Lower lobe of right lung (tissue), 2 donors: ENCODE results near the gene ZFP57. TPM values are rescaled to one million over a fixed set of nuclear protein-coding genes. Genes with fewer than 3 reads are reported as not detected.
"Not testable (repeated sequence)": the region's sequence is repeated elsewhere in the genome, so short reads cannot be mapped to it uniquely, and the experiment has no call there.

Experiments used
- ATAC-seq, 2 donors: fragments of 200-7000 bp; cut with Tn5 transposase; one replicate each; pipeline ENCODE4 v1.9.1; 2020 to 2022; ENCODE audit warnings: mild to moderate bottlenecking in 2 of 2, moderate library complexity in 2 of 2
- DNase-seq: peaks from one replicate; pipeline ENCODE4 v3.0.0-alpha.2; 2020
- H3K27ac ChIP-seq: fragments of 200-600 bp; one replicate; pipeline ENCODE4 v1.8.0; 2022
- H3K27me3 ChIP-seq: fragments of 200-600 bp; one replicate; pipeline ENCODE4 v1.8.0; 2022; ENCODE audit warnings: low read depth
- H3K36me3 ChIP-seq: fragments of 200-600 bp; one replicate; pipeline ENCODE4 v1.8.0; 2022; ENCODE audit warnings: mild to moderate bottlenecking
- H3K4me1 ChIP-seq: fragments of 200-600 bp; one replicate; pipeline ENCODE4 v1.8.0; 2022
- H3K4me3 ChIP-seq: fragments of 200-600 bp; one replicate; pipeline ENCODE4 v1.8.0; 2022; ENCODE audit warnings: mild to moderate bottlenecking
- H3K9me3 ChIP-seq: fragments of 200-600 bp; one replicate; pipeline ENCODE4 v1.8.0; 2022
- intact Hi-C: fragments of 100-400 bp; cut with DNase I; formaldehyde crosslinking; loops from one replicate; pipeline ENCODE4 v1.11.0; 2022
- total RNA-seq: library from RNA; stranded (reverse); fragmentation: NEBNext Ultra II Directional; extraction: Animal tissue kit (Norgen Biotek cat#: 25700); gene quantifications from one replicate; pipeline ENCODE4 v1.2.1, GENCODE V29; 2021
- TF ChIP-seq, protein P1 (sequence below): fragments of 200-600 bp; IDR thresholded peaks from one replicate; pipeline ENCODE4 v1.8.0; 2022; ENCODE audit warnings: antibody characterized with exemption, mild to moderate bottlenecking
- donor health status: DM: no; HTN: yes; CAD: no; lungs with severe emphysema.

ZFP57 gene
- total RNA-seq, 1 donor from 2014 or later, result not detected

DNA sequence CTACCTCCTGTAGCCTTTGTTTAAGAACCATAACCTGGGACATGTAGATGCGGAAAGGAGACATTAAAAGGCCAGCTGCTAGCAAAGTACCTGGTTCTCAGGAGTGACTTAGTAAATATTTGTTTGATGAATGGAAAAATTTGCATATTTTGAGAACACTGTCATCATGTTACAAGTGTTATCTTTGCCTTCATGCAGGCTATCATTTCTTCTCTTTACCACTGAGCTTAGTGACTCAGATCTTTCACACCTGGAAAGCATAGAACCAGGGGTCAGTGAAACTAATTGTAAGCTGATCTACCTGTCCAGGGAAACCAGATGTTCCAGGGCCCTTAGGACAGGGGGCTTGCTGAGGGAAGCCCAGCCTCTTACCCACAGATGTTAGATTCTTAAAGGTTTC, 5.4 kb downstream of the ZFP57 start:
- Histone ChIP-seq H3K27ac (no peak overlapping the region), H3K4me3 (no peak overlapping the region), H3K27me3 (peaks cover 21% of the 10 kb centered on the region), H3K36me3 (no peaks in the 10 kb centered on the region), H3K4me1 (no peaks in the 10 kb centered on the region), H3K9me3 (no peaks in the 10 kb centered on the region)
- DNase-seq, result no peak
- ATAC-seq, result no peak
- intact Hi-C loops, result no loop called here
- TF ChIP-seq, protein P1, sequence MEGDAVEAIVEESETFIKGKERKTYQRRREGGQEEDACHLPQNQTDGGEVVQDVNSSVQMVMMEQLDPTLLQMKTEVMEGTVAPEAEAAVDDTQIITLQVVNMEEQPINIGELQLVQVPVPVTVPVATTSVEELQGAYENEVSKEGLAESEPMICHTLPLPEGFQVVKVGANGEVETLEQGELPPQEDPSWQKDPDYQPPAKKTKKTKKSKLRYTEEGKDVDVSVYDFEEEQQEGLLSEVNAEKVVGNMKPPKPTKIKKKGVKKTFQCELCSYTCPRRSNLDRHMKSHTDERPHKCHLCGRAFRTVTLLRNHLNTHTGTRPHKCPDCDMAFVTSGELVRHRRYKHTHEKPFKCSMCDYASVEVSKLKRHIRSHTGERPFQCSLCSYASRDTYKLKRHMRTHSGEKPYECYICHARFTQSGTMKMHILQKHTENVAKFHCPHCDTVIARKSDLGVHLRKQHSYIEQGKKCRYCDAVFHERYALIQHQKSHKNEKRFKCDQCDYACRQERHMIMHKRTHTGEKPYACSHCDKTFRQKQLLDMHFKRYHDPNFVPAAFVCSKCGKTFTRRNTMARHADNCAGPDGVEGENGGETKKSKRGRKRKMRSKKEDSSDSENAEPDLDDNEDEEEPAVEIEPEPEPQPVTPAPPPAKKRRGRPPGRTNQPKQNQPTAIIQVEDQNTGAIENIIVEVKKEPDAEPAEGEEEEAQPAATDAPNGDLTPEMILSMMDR, result no peak

DNA sequence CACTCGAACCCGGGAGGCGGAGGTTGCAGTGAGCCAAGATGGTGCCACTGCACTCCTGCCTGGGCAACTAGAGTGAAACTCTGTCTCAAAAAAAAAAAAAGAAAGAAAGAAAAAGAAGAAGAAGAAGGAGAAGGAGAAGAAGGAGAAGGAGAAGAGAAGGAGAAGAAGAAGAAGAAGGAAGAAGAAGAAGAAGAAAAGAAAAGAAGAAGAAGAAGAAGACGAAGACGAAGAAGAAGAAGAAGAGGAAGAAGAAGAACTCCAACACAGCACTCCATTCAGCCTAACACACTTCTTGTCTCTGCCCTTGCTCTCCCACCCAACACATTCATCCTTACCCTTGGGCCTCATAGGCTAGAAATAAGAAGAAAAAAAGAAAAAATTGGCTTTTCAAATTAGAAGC, 6.9 kb downstream of the ZFP57 start:
- intact Hi-C loops, result no loop called here
- H3K27me3 ChIP-seq, result peaks cover 23% of the 10 kb centered on the region
- DNase-seq (no peak), ATAC-seq (no peak)
- H3K4me1 ChIP-seq, result no peaks in the 10 kb centered on the region
- no peak overlapping the region for H3K27ac ChIP-seq
- TF ChIP-seq, protein P1, result no peak
- no peak overlapping the region for H3K4me3 ChIP-seq
- no peaks in the 10 kb centered on the region for H3K36me3 ChIP-seq
- H3K9me3 ChIP-seq, result no peaks in the 10 kb centered on the region

DNA sequence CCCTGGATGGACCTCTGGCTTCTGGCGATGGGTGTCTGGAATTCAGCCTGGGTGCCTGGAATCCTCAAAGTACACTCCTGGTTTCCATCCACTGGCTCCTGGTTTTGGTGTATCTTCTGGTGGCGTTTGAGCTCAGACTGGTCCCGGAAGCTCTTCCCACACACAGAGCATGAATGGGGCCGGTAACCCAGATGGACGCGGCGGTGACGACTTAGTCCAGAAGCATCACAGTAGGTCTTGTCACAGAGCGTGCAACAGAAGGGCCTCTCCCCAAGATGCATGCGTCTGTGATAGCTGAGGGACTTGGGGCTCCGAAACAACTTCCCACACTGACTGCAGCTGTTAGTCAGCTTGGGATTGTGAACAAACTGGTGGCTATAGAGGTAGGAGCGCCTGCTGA, 7.8 kb downstream of the ZFP57 start:
- no peak for ATAC-seq
- Histone ChIP-seq H3K4me3 (no peak overlapping the region), H3K36me3 (no peaks in the 10 kb centered on the region), H3K27ac (no peak overlapping the region), H3K9me3 (no peaks in the 10 kb centered on the region), H3K27me3 (peaks cover 23% of the 10 kb centered on the region), H3K4me1 (no peaks in the 10 kb centered on the region)
- DNase-seq, result no peak
- TF ChIP-seq, protein P1, result no peak
- intact Hi-C loops, result no loop called here

DNA sequence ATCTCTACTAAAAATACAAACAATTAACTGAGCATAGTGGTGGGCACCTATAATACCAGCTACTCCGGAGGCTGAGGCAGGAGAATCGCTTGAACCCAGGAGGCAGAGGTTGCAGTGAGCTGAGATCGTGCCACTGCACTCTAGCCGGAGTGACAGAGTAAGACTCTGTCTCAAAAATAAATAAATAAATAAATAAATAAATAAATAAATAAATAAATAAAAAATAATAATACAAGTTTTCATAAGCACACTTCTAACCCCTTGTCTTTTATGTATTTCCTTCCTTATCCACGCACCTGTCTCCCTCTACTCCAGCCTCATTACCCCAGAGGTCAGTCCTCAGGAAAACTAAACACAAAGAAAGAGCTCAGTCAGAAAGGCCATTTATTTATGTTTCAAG, 8.8 kb downstream of the ZFP57 start:
- ATAC-seq, H3K4me1 ChIP-seq, intact Hi-C loops, H3K4me3 ChIP-seq, H3K9me3 ChIP-seq, DNase-seq, H3K27ac ChIP-seq, H3K36me3 ChIP-seq: not testable (repeated sequence)
- peaks cover 23% of the 10 kb centered on the region for H3K27me3 ChIP-seq

GRCh38 chr6:29671026-29671425, 9.9 kb downstream of the ZFP57 start:
- H3K27ac ChIP-seq, result no peak overlapping the region
- intact Hi-C loops, result no loop called here
- no peaks in the 10 kb centered on the region for H3K9me3 ChIP-seq
- DNase-seq (no peak), ATAC-seq (no peak)
- TF ChIP-seq, protein P1, result no peak
- H3K4me3 ChIP-seq, result no peak overlapping the region
- no peaks in the 10 kb centered on the region for H3K4me1 ChIP-seq
- no peaks in the 10 kb centered on the region for H3K36me3 ChIP-seq
- peaks cover 23% of the 10 kb centered on the region for H3K27me3 ChIP-seq

GRCh38 chr6:29667158-29667557, 13.8 kb downstream of the ZFP57 start:
- Histone ChIP-seq H3K4me1 (no peaks in the 10 kb centered on the region), H3K9me3 (no peaks in the 10 kb centered on the region), H3K36me3 (no peaks in the 10 kb centered on the region), H3K27ac (no peak overlapping the region), H3K4me3 (no peak overlapping the region), H3K27me3 (peaks cover 34% of the 10 kb centered on the region)
- TF ChIP-seq, protein P1, result no peak
- intact Hi-C loops, result no loop called here
- DNase-seq, result no peak
- no peak for ATAC-seq
